Mesendoderm (in vitro differentiated cells): ENCODE data around the gene ZSWIM6.

Experiments used
- DNase-seq: peaks from one replicate; pipeline ENCODE4 v3.0.0; 2013
- H2AK5ac ChIP-seq: 2 replicates; pipeline ENCODE4 v1.6.1; 2013; ENCODE audit warnings: low read length, inconsistent platforms
- H2BK120ac ChIP-seq: 2 replicates; pipeline ENCODE4 v1.6.1; 2013; ENCODE audit warnings: low read depth, mild to moderate bottlenecking, low read length, moderate library complexity, mixed read lengths
- H2BK15ac ChIP-seq: replicated peaks from 2 replicates; pipeline ENCODE4 v1.6.1; 2013; ENCODE audit warnings: low read depth, mild to moderate bottlenecking, moderate library complexity
- H2BK5ac ChIP-seq: 2 replicates; pipeline ENCODE4 v1.6.1; 2013; ENCODE audit warnings: low read length, inconsistent platforms
- H3K18ac ChIP-seq: 2 replicates; pipeline ENCODE4 v1.6.1; 2013; ENCODE audit warnings: mild to moderate bottlenecking, low read length, mixed read lengths
- H3K23ac ChIP-seq: one replicate; pipeline ENCODE4 v1.6.1; 2013; ENCODE audit warnings: low read length
- H3K27ac ChIP-seq: 2 replicates; pipeline ENCODE4 v1.5.1; 2013; ENCODE audit warnings: low read depth, mild to moderate bottlenecking, inconsistent platforms, low read length, moderate library complexity
- H3K27me3 ChIP-seq: 2 replicates; pipeline ENCODE4 v1.6.1; 2013; ENCODE audit warnings: low read length, control low read depth, mild to moderate bottlenecking, inconsistent platforms; ENCODE audit not compliant: insufficient read depth, poor library complexity
- H3K36me3 ChIP-seq: 2 replicates; pipeline ENCODE4 v1.6.1; 2013; ENCODE audit warnings: low read length, inconsistent platforms; ENCODE audit not compliant: control insufficient read depth, insufficient read depth
- H3K4ac ChIP-seq: one replicate; pipeline ENCODE4 v1.6.1; 2013; ENCODE audit warnings: low read depth, mild to moderate bottlenecking, low read length, moderate library complexity
- H3K4me1 ChIP-seq: 2 replicates; pipeline ENCODE4 v1.6.1; 2013; ENCODE audit warnings: low read depth, low read length, inconsistent platforms; ENCODE audit not compliant: control insufficient read depth
- H3K4me2 ChIP-seq: 2 replicates; pipeline ENCODE4 v1.6.1; 2013; ENCODE audit warnings: low read length
- H3K4me3 ChIP-seq: 2 replicates; pipeline ENCODE4 v1.5.1; 2013; ENCODE audit warnings: mild to moderate bottlenecking, low read length
- H3K56ac ChIP-seq: one replicate; pipeline ENCODE4 v1.6.1; 2013; ENCODE audit warnings: low read length
- H3K79me1 ChIP-seq: 2 replicates; pipeline ENCODE4 v1.6.1; 2013; ENCODE audit warnings: low read length, inconsistent platforms
- H3K79me2 ChIP-seq: 2 replicates; pipeline ENCODE4 v1.6.1; 2013; ENCODE audit warnings: mild to moderate bottlenecking, low read length; ENCODE audit not compliant: control insufficient read depth, insufficient read depth
- H3K9ac ChIP-seq: 2 replicates; pipeline ENCODE4 v1.6.1; 2013; ENCODE audit warnings: low read length, inconsistent platforms
- H4K5ac ChIP-seq: one replicate; pipeline ENCODE4 v1.6.1; 2013; ENCODE audit warnings: low read length
- H4K8ac ChIP-seq: one replicate; pipeline ENCODE4 v1.6.1; 2013; ENCODE audit warnings: low read depth, mild to moderate bottlenecking, control low read depth, low read length, moderate library complexity
- WGBS: extraction: QIAGEN DNeasy Blood & Tissue Kit; methylation state at CpG from one replicate; pipeline ENCODE4 v1.1.7; 2013; ENCODE audit warnings: low lambda C conversion rate, missing lambda C conversion rate; ENCODE audit not compliant: insufficient coverage; ENCODE audit errors: extremely low coverage; 5-methylcytosine and 5-hydroxymethylcytosine counted together

Gene ZSWIM6

GRCh38 chr5:61477788-61478187 is 145.7 kb downstream of the ZSWIM6 start:
- Histone ChIP-seq H3K27me3 (no peaks in the 10 kb centered on the region), H3K27ac (no peak overlapping the region), H3K4me1 (no peaks in the 10 kb centered on the region), H2BK5ac (no peak overlapping the region), H3K4me3 (no peak overlapping the region), H3K18ac (no peak overlapping the region), H2AK5ac (no peak overlapping the region), H4K8ac (no peak overlapping the region), H4K5ac (no peak overlapping the region), H3K56ac (no peak overlapping the region), H3K36me3 (no peaks in the 10 kb centered on the region), H2BK120ac (no peak overlapping the region), H3K4ac (no peak overlapping the region), H3K79me1 (peaks cover 11% of the 10 kb centered on the region), H3K23ac (no peak overlapping the region), H3K4me2 (no peak overlapping the region), H2BK15ac (no peak overlapping the region), H3K9ac (no peak overlapping the region), H3K79me2 (peaks cover 1% of the 10 kb centered on the region)
- DNase-seq = no peak
- WGBS = no CpG with 5 or more reads among the region's 2 CpGs

DNA sequence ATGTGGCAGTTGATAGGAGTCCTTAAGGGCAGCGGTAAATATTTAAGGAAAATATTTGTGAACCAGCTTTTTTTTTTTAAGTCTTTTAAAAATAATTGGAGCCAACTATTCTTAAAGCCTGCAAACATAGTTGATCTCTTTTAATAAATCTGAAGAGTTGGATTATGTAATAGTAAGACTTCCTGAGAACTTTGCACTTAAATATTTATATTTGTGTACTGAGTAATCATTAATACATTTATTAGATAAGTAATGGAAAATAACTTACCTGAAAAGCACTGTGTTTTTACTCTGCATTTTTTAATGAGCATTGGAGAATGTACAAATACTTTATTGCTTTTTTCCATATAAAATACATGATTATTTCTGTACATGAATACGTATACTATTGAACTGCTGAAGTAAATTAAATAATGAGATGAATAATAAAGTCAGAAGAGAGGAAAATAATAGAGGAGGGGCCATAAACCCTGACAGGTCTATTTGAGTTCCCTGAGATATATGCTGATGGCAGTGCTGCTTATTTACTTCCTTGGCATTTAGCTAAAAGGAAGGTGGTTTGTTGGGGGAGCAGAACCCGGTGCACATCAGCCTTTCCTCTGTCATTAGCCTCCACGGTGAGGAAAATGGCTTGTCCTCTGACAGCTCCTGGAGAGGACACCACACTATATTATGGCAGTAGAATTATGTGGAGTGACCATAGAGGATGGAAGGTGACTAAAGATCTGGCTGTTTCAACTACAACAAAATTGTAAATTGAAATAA is 148.0 kb downstream of the ZSWIM6 start:
- Histone ChIP-seq H3K23ac (no peak overlapping the region), H3K4me2 (no peak overlapping the region), H4K8ac (no peak overlapping the region), H3K27ac (no peak overlapping the region), H2BK5ac (no peak overlapping the region), H3K27me3 (no peaks in the 10 kb centered on the region), H2AK5ac (no peak overlapping the region), H3K9ac (no peak overlapping the region), H3K4me3 (no peak overlapping the region), H3K4me1 (no peaks in the 10 kb centered on the region), H3K36me3 (no peaks in the 10 kb centered on the region), H4K5ac (no peak overlapping the region), H3K18ac (no peak overlapping the region), H3K79me1 (peaks cover 11% of the 10 kb centered on the region), H3K79me2 (peaks cover 1% of the 10 kb centered on the region), H3K56ac (no peak overlapping the region), H2BK120ac (no peak overlapping the region), H2BK15ac (no peak overlapping the region), H3K4ac (no peak overlapping the region)
- WGBS = no CpG with 5 or more reads among the region's 4 CpGs
- DNase-seq = no peak

GRCh38 chr5:61482980-61483379 is 150.9 kb downstream of the ZSWIM6 start:
- Histone ChIP-seq H3K18ac (no peak overlapping the region), H3K36me3 (no peaks in the 10 kb centered on the region), H3K79me2 (no peaks in the 10 kb centered on the region), H3K23ac (no peak overlapping the region), H3K56ac (no peak overlapping the region), H3K27ac (no peak overlapping the region), H4K5ac (no peak overlapping the region), H3K4me2 (no peak overlapping the region), H2BK5ac (no peak overlapping the region), H2BK120ac (no peak overlapping the region), H3K4me1 (no peaks in the 10 kb centered on the region), H3K27me3 (no peaks in the 10 kb centered on the region), H3K4me3 (no peak overlapping the region), H3K9ac (no peak overlapping the region), H3K79me1 (peaks cover 7% of the 10 kb centered on the region), H2AK5ac (no peak overlapping the region), H3K4ac (no peak overlapping the region), H2BK15ac (no peak overlapping the region), H4K8ac (no peak overlapping the region)
- WGBS = no CpG with 5 or more reads among the region's 3 CpGs
- DNase-seq = no peak

GRCh38 chr5:61486476-61486875 is 154.4 kb downstream of the ZSWIM6 start:
- no peak for DNase-seq

GRCh38 chr5:61489574-61489973 is 157.5 kb downstream of the ZSWIM6 start:
- WGBS = no CpG with 5 or more reads among the region's 1 CpG
- Histone ChIP-seq H3K36me3 (no peaks in the 10 kb centered on the region), H2BK120ac (no peak overlapping the region), H4K5ac (no peak overlapping the region), H3K79me2 (no peaks in the 10 kb centered on the region), H2BK5ac (no peak overlapping the region), H3K23ac (no peak overlapping the region), H2AK5ac (no peak overlapping the region), H3K56ac (no peak overlapping the region), H3K79me1 (peaks cover 4% of the 10 kb centered on the region), H3K18ac (no peak overlapping the region), H3K4me1 (no peaks in the 10 kb centered on the region), H3K27me3 (no peaks in the 10 kb centered on the region), H3K9ac (no peak overlapping the region), H3K27ac (no peak overlapping the region), H3K4ac (no peak overlapping the region), H4K8ac (no peak overlapping the region), H2BK15ac (no peak overlapping the region), H3K4me3 (no peak overlapping the region), H3K4me2 (no peak overlapping the region)
- DNase-seq = no peak

More at GRCh38 chr5:61486476-61486875, 154.4 kb downstream of the ZSWIM6 start:
- Histone ChIP-seq H4K8ac (no peak overlapping the region), H3K4me3 (no peak overlapping the region), H3K27me3 (no peaks in the 10 kb centered on the region), H2AK5ac (no peak overlapping the region), H3K27ac (no peak overlapping the region), H3K36me3 (no peaks in the 10 kb centered on the region), H3K23ac (no peak overlapping the region), H2BK120ac (no peak overlapping the region), H3K79me2 (no peaks in the 10 kb centered on the region), H4K5ac (no peak overlapping the region), H2BK5ac (no peak overlapping the region), H3K79me1 (peaks cover 4% of the 10 kb centered on the region), H2BK15ac (no peak overlapping the region), H3K9ac (no peak overlapping the region), H3K4me1 (no peaks in the 10 kb centered on the region), H3K4ac (no peak overlapping the region), H3K56ac (no peak overlapping the region), H3K4me2 (no peak overlapping the region), H3K18ac (no peak overlapping the region)
- WGBS = no CpG with 5 or more reads among the region's 1 CpG

DNA sequence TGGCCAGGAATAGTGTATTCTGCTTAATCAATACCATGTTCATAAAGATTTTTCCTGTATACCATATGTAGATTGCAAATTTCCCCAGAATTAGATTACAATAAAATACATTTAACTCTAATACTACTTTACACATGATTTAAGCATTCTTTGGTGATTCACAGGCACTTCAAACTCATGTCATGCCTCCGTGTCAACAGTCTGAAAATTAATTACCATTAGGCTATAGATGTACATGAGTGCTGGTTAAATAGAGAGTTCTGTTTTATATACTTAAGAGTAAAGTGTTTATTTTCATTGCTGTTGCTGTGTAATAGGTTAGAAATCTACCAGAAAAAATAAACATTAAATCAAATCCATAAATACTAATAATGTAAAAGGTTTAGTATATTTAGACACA is 159.8 kb downstream of the ZSWIM6 start:
- Histone ChIP-seq H2AK5ac (no peak overlapping the region), H3K23ac (no peak overlapping the region), H3K4me3 (no peak overlapping the region), H3K79me2 (no peaks in the 10 kb centered on the region), H2BK120ac (no peak overlapping the region), H3K36me3 (no peaks in the 10 kb centered on the region), H3K9ac (no peak overlapping the region), H3K27me3 (no peaks in the 10 kb centered on the region), H2BK5ac (no peak overlapping the region), H3K56ac (no peak overlapping the region), H3K27ac (no peak overlapping the region), H3K18ac (no peak overlapping the region), H2BK15ac (no peak overlapping the region), H3K4me1 (no peaks in the 10 kb centered on the region), H3K4ac (no peak overlapping the region), H4K8ac (no peak overlapping the region), H4K5ac (no peak overlapping the region), H3K4me2 (no peak overlapping the region), H3K79me1 (no peaks in the 10 kb centered on the region)
- no CpG with 5 or more reads among the region's 1 CpG for WGBS
- no peak for DNase-seq
